Keratinocyte (primary cell): ENCODE results near the gene CREB3L2. TPM values are rescaled to one million over a fixed set of nuclear protein-coding genes. Genes with fewer than 3 reads are reported as not detected.

Experiments used
- DNase-seq: peaks from one replicate; pipeline ENCODE4 v3.0.0-alpha.2; 2011; ENCODE audit warnings: low read depth, missing footprints, low spot score
- FAIRE-seq: peaks from 2 replicates; lab custom pipeline; 2011; peaks lifted over from hg19 to GRCh38; lab: Jason Lieb, UNC
- H2AFZ ChIP-seq: 2 replicates; pipeline ENCODE4 v1.6.0; 2012; ENCODE audit warnings: low read length, control low read depth, inconsistent platforms; ENCODE audit not compliant: control insufficient read depth
- H3K27ac ChIP-seq: 2 replicates; pipeline ENCODE4 v1.5.1; 2011; ENCODE audit warnings: low read length; ENCODE audit not compliant: control insufficient read depth, insufficient read depth
- H3K27me3 ChIP-seq: 3 replicates; pipeline ENCODE4 v1.6.0; 2011; ENCODE audit warnings: low read length; ENCODE audit not compliant: control insufficient read depth, insufficient read depth; ENCODE audit errors: extremely low read depth
- H3K36me3 ChIP-seq, 2 experiments: 2 replicates in 1 of 2; 3 replicates in 1 of 2; pipeline ENCODE4 v1.5.1; 2011; ENCODE audit warnings: low read length in 2 of 2, mild to moderate bottlenecking in 1 of 2; ENCODE audit not compliant: control insufficient read depth in 2 of 2, insufficient read depth in 2 of 2; ENCODE audit errors: extremely low read depth in 1 of 2
- H3K4me1 ChIP-seq: 3 replicates; pipeline ENCODE4 v1.5.1; 2011; ENCODE audit warnings: low read length; ENCODE audit not compliant: control insufficient read depth, insufficient read depth; ENCODE audit errors: extremely low read depth
- H3K4me2 ChIP-seq: 3 replicates; pipeline ENCODE4 v1.6.0; 2011; ENCODE audit warnings: low read depth, low read length; ENCODE audit not compliant: control insufficient read depth, insufficient read depth; ENCODE audit errors: extremely low read depth
- H3K4me3 ChIP-seq, 3 experiments: fragments of 200-600 bp in 1 of 3; sonication (generic) in 1 of 3; 2 replicates in 2 of 3; 3 replicates in 1 of 3; pipeline ENCODE4 v1.5.1; 2011 to 2016; ENCODE audit warnings: low read length in 3 of 3, mild to moderate bottlenecking in 3 of 3, control low read depth in 2 of 3, inconsistent platforms in 1 of 3, low read depth in 1 of 3, mixed read lengths in 1 of 3, mixed run types in 1 of 3, moderate library complexity in 1 of 3; ENCODE audit not compliant: control insufficient read depth in 2 of 3, insufficient read depth in 2 of 3; ENCODE audit errors: extremely low read depth in 1 of 3
- H3K79me2 ChIP-seq: 2 replicates; pipeline ENCODE4 v1.6.0; 2012; ENCODE audit warnings: low read length; ENCODE audit not compliant: control insufficient read depth, insufficient read depth
- H3K9ac ChIP-seq: 3 replicates; pipeline ENCODE4 v1.6.0; 2011; ENCODE audit warnings: low read length; ENCODE audit not compliant: control insufficient read depth, insufficient read depth; ENCODE audit errors: extremely low read depth
- H3K9me1 ChIP-seq: 3 replicates; pipeline ENCODE4 v1.6.0; 2011; ENCODE audit warnings: low read length; ENCODE audit not compliant: control insufficient read depth, insufficient read depth; ENCODE audit errors: extremely low read depth
- H3K9me3 ChIP-seq: 2 replicates; pipeline ENCODE4 v1.5.1; 2012; ENCODE audit warnings: low read depth, low read length; ENCODE audit not compliant: control insufficient read depth
- H4K20me1 ChIP-seq: 3 replicates; pipeline ENCODE4 v1.6.0; 2011; ENCODE audit warnings: low read length; ENCODE audit not compliant: control insufficient read depth, insufficient read depth; ENCODE audit errors: extremely low read depth
- EZH2 ChIP-seq: IDR thresholded peaks from one replicate; pipeline ENCODE4 v1.6.1; 2012; ENCODE audit warnings: inconsistent platforms, mild to moderate bottlenecking, low read length, moderate library complexity
- dilution Hi-C: fragments of 300-500 bp; cut with MboI; formaldehyde crosslinking; loops from one replicate; pipeline ENCODE4 v1.7.0; 2020; ENCODE audit warnings: low sequenced_read_pairs; ENCODE audit not compliant: extremely low pct_ligation_motif_present
- polyA plus RNA-seq, 5 experiments: library from polyadenylated mRNA; depleted of rRNA in 3 of 5; stranded (reverse) in 3 of 5; stranded (forward) in 1 of 5; unstranded in 1 of 5; fragments of >200 nt; gene quantifications; 1 replicate in 1 of 5; 2 replicates in 3 of 5; 3 replicates in 1 of 5; pipeline versions ENCODE4 v1.2.1 to v1.2.3, GENCODE V29; 2011 to 2012; ENCODE audit warnings: missing spikeins in 2 of 5, low read depth in 1 of 5, low replicate concordance in 1 of 5
- TF ChIP-seq, protein P1 (sequence below), 3 experiments: IDR thresholded peaks in 1 of 3; conservative IDR thresholded peaks in 1 of 3; optimal IDR thresholded peaks in 1 of 3; 2 replicates in 2 of 3; 3 replicates in 1 of 3; pipeline versions ENCODE3 to v1.5.1; 2011; ENCODE audit warnings: low read length in 3 of 3, mild to moderate bottlenecking in 3 of 3, moderate library complexity in 2 of 3, control low read depth in 1 of 3, inconsistent platforms in 1 of 3; ENCODE audit not compliant: insufficient read depth in 2 of 3; ENCODE audit errors: extremely low read depth in 1 of 3

CREB3L2 gene
- polyA plus RNA-seq, 1 donor (not counting 4 experiments of a cell fraction or from before 2014, with no cell fraction given): 12.8 TPM

GRCh38 chr7:137860542-137860941, 141.3 kb downstream of the CREB3L2 start:
- Histone ChIP-seq H3K27me3 (no peaks in the 10 kb centered on the region), H2AFZ (no peak overlapping the region), H4K20me1 (no peaks in the 10 kb centered on the region), H3K4me1 (no peaks in the 10 kb centered on the region), H3K4me2 (no peak overlapping the region), H3K27ac (no peak overlapping the region), H3K9me3 (no peaks in the 10 kb centered on the region), H3K36me3 (peaks cover 0 to 1% of the 10 kb centered on the region in 2 experiments), H3K9ac (no peak overlapping the region), H3K9me1 (no peaks in the 10 kb centered on the region), H3K79me2 (no peaks in the 10 kb centered on the region), H3K4me3 (no peak overlapping the region)
- dilution Hi-C loops: no loop called here
- FAIRE-seq: no peak
- DNase-seq: no peak
- TF ChIP-seq, protein P1, sequence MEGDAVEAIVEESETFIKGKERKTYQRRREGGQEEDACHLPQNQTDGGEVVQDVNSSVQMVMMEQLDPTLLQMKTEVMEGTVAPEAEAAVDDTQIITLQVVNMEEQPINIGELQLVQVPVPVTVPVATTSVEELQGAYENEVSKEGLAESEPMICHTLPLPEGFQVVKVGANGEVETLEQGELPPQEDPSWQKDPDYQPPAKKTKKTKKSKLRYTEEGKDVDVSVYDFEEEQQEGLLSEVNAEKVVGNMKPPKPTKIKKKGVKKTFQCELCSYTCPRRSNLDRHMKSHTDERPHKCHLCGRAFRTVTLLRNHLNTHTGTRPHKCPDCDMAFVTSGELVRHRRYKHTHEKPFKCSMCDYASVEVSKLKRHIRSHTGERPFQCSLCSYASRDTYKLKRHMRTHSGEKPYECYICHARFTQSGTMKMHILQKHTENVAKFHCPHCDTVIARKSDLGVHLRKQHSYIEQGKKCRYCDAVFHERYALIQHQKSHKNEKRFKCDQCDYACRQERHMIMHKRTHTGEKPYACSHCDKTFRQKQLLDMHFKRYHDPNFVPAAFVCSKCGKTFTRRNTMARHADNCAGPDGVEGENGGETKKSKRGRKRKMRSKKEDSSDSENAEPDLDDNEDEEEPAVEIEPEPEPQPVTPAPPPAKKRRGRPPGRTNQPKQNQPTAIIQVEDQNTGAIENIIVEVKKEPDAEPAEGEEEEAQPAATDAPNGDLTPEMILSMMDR (optimal IDR thresholded peaks at IDR 0.05 in 1 of 3, IDR thresholded peaks at IDR 0.05 in 1 of 3, conservative IDR thresholded peaks at IDR 0.05 in 1 of 3; ENCODE audit: extremely low read depth in 1 of 3, insufficient read depth in 2 of 3, low read length in 3 of 3): no peak
- TF ChIP-seq EZH2: no peak

DNA sequence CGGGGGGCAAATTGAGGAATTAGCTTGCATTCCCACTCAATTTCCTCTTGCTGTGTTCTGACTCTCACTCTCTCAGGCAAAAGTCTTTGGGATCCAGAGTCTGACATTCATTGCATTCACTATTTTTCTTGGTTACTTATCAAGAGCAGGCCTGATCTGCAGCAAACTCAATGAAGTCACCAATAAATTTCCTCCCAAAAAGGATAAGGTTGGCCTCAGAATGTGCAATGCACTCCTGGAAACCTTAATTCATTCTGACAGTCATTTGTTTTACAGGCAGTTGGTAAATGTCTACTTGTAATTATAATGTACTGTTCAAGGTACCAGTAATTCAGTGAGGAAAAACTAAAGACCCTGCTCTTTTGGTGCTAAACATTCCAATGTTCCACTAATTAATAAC, 148.8 kb downstream of the CREB3L2 start:
- Histone ChIP-seq H3K9me1 (no peaks in the 10 kb centered on the region), H3K27ac (no peak overlapping the region), H3K4me3 (no peak overlapping the region), H3K36me3 (no peaks in the 10 kb centered on the region), H3K79me2 (no peaks in the 10 kb centered on the region), H2AFZ (no peak overlapping the region), H3K27me3 (peaks cover 6% of the 10 kb centered on the region), H3K9ac (no peak overlapping the region), H3K4me2 (no peak overlapping the region), H4K20me1 (no peaks in the 10 kb centered on the region), H3K4me1 (no peaks in the 10 kb centered on the region), H3K9me3 (no peaks in the 10 kb centered on the region)
- no peak for DNase-seq
- TF ChIP-seq, protein P1 (optimal IDR thresholded peaks at IDR 0.05 in 1 of 3, IDR thresholded peaks at IDR 0.05 in 1 of 3, conservative IDR thresholded peaks at IDR 0.05 in 1 of 3; ENCODE audit: extremely low read depth in 1 of 3, insufficient read depth in 2 of 3, low read length in 3 of 3): no peak
- TF ChIP-seq EZH2: no peak
- FAIRE-seq: no peak
- dilution Hi-C loops: no loop called here
